ENCODE results near the gene TOR1A.

The TOR1A gene

GRCh38 chr9:129814432-129815223 lies 9.3 kb downstream of the TOR1A start:
- Histone ChIP-seq H4K8ac (ENCODE audit: low read depth, low read length) (no peak overlapping the region), H2BK12ac (ENCODE audit: low read length) (no peak overlapping the region), H3K27me3 (ENCODE audit: control insufficient read depth in 3 of 3, insufficient read depth in 3 of 3, low read depth in 1 of 3, low read length in 3 of 3) (no peaks in the 10 kb centered on the region), H3K9ac (ENCODE audit: low read depth, low read length, poor library complexity) (no peak overlapping the region), H3K79me1 (ENCODE audit: low read depth, low read length) (peaks cover 5% of the 10 kb centered on the region), H2BK120ac (ENCODE audit: low read depth, low read length) (no peak overlapping the region), H3K14ac (ENCODE audit: low read length) (no peak overlapping the region), H4K91ac (ENCODE audit: low read depth, low read length, poor library complexity) (no peak overlapping the region), H3K36me3 (replicated peaks in 1 of 2; ENCODE audit: control insufficient read depth in 2 of 2, insufficient read depth in 2 of 2, low read length in 2 of 2) (peaks cover 44 to 92% of the 10 kb centered on the region in 2 donors), H3K4me2 (ENCODE audit: insufficient read depth, low read length, poor library complexity, severe bottlenecking) (no peak overlapping the region), H2BK15ac (ENCODE audit: low read length) (no peak overlapping the region), H3K4me1 (ENCODE audit: control insufficient read depth in 2 of 2, insufficient read depth in 1 of 2, low read depth in 1 of 2, low read length in 2 of 2) (no peaks in the 10 kb centered on the region), H3K23ac (ENCODE audit: low read depth, low read length, poor library complexity) (peak overlapping the region; percentile 9), H3K27ac (replicated peaks; ENCODE audit: low read length) (no peak overlapping the region), H3K4me3 (ENCODE audit: low read length in 2 of 2) (no peak overlapping the region), H2BK5ac (ENCODE audit: low read length) (no peak overlapping the region), H3K9me3 (replicated peaks in 1 of 2; ENCODE audit: control insufficient read depth in 2 of 2, insufficient read depth in 1 of 2, low read depth in 1 of 2, low read length in 2 of 2) (no peaks in the 10 kb centered on the region), H3K18ac (ENCODE audit: low read length) (no peak overlapping the region), H2AK5ac (ENCODE audit: low read depth, low read length) (no peak overlapping the region), H2AFZ (ENCODE audit: low read length) (no peak overlapping the region), H3K4ac (ENCODE audit: low read length) (no peak overlapping the region)
- WGBS, 2 donors (ENCODE audit: extremely low coverage in 2 of 2, insufficient read length in 2 of 2, insufficient replicate concordance in 1 of 2) = no CpG with 5 or more reads among the region's 17 CpGs
- no peak for DNase-seq (ENCODE audit: low spot score)

- WGBS, 2 donors (ENCODE audit: extremely low coverage in 2 of 2, insufficient read length in 2 of 2, insufficient replicate concordance in 1 of 2) = no CpG with 5 or more reads among the region's 9 CpGs
- H2BK5ac ChIP-seq (ENCODE audit: low read length) = no peak overlapping the region
- H3K14ac ChIP-seq (ENCODE audit: low read length) = no peak overlapping the region
- H3K18ac ChIP-seq (ENCODE audit: low read length) = no peak overlapping the region
- no peak overlapping the region for H4K8ac ChIP-seq (ENCODE audit: low read depth, low read length)
- H3K79me1 ChIP-seq (ENCODE audit: low read depth, low read length) = peaks cover 3% of the 10 kb centered on the region
- no peak overlapping the region for H2BK15ac ChIP-seq (ENCODE audit: low read length)
- H3K9me3 ChIP-seq (replicated peaks in 1 of 2; ENCODE audit: control insufficient read depth in 2 of 2, insufficient read depth in 1 of 2, low read depth in 1 of 2, low read length in 2 of 2) = no peaks in the 10 kb centered on the region
- H3K4ac ChIP-seq (ENCODE audit: low read length) = no peak overlapping the region
- no peak overlapping the region for H4K91ac ChIP-seq (ENCODE audit: low read depth, low read length, poor library complexity)
- no peak overlapping the region for H3K23ac ChIP-seq (ENCODE audit: low read depth, low read length, poor library complexity)
- no peak overlapping the region for H2AFZ ChIP-seq (ENCODE audit: low read length)
- no peak overlapping the region for H2BK12ac ChIP-seq (ENCODE audit: low read length)
- no peaks in the 10 kb centered on the region for H3K27me3 ChIP-seq (ENCODE audit: control insufficient read depth in 3 of 3, insufficient read depth in 3 of 3, low read depth in 1 of 3, low read length in 3 of 3)
- no peak overlapping the region for H3K4me2 ChIP-seq (ENCODE audit: insufficient read depth, low read length, poor library complexity, severe bottlenecking)
- no peak overlapping the region for H3K27ac ChIP-seq (replicated peaks; ENCODE audit: low read length)
- peaks cover 43 to 96% of the 10 kb centered on the region in 2 donors for H3K36me3 ChIP-seq (replicated peaks in 1 of 2; ENCODE audit: control insufficient read depth in 2 of 2, insufficient read depth in 2 of 2, low read length in 2 of 2)
- H2BK120ac ChIP-seq (ENCODE audit: low read depth, low read length) = no peak overlapping the region
- no peak overlapping the region for H3K4me3 ChIP-seq (ENCODE audit: low read length in 2 of 2)
- no peaks in the 10 kb centered on the region for H3K4me1 ChIP-seq (ENCODE audit: control insufficient read depth in 2 of 2, insufficient read depth in 1 of 2, low read depth in 1 of 2, low read length in 2 of 2)
- no peak for DNase-seq (ENCODE audit: low spot score)
- H2AK5ac ChIP-seq (ENCODE audit: low read depth, low read length) = no peak overlapping the region
- H3K9ac ChIP-seq (ENCODE audit: low read depth, low read length, poor library complexity) = no peak overlapping the region
Observed at GRCh38 chr9:129813661-129814060, 10.3 kb downstream of the TOR1A start.

- Histone ChIP-seq H3K18ac (ENCODE audit: low read length) (peak overlapping the region; percentile 29), H3K36me3 (replicated peaks in 1 of 2; ENCODE audit: control insufficient read depth in 2 of 2, insufficient read depth in 2 of 2, low read length in 2 of 2) (peaks cover 38 to 90% of the 10 kb centered on the region in 2 donors), H3K79me1 (ENCODE audit: low read depth, low read length) (peaks cover 3% of the 10 kb centered on the region), H3K27ac (replicated peaks; ENCODE audit: low read length) (no peak overlapping the region), H3K27me3 (ENCODE audit: control insufficient read depth in 3 of 3, insufficient read depth in 3 of 3, low read depth in 1 of 3, low read length in 3 of 3) (no peaks in the 10 kb centered on the region), H4K91ac (ENCODE audit: low read depth, low read length, poor library complexity) (peak overlapping the region; percentile 70), H2AFZ (ENCODE audit: low read length) (no peak overlapping the region), H3K4me1 (ENCODE audit: control insufficient read depth in 2 of 2, insufficient read depth in 1 of 2, low read depth in 1 of 2, low read length in 2 of 2) (no peaks in the 10 kb centered on the region), H2AK5ac (ENCODE audit: low read depth, low read length) (no peak overlapping the region), H3K4me3 (ENCODE audit: low read length in 2 of 2) (no peak overlapping the region), H3K4ac (ENCODE audit: low read length) (no peak overlapping the region), H3K4me2 (ENCODE audit: insufficient read depth, low read length, poor library complexity, severe bottlenecking) (no peak overlapping the region), H2BK120ac (ENCODE audit: low read depth, low read length) (no peak overlapping the region), H2BK5ac (ENCODE audit: low read length) (no peak overlapping the region), H2BK12ac (ENCODE audit: low read length) (no peak overlapping the region), H3K23ac (ENCODE audit: low read depth, low read length, poor library complexity) (peak overlapping the region; percentile 31), H3K14ac (ENCODE audit: low read length) (no peak overlapping the region), H3K9me3 (replicated peaks in 1 of 2; ENCODE audit: control insufficient read depth in 2 of 2, insufficient read depth in 1 of 2, low read depth in 1 of 2, low read length in 2 of 2) (no peaks in the 10 kb centered on the region), H2BK15ac (ENCODE audit: low read length) (no peak overlapping the region), H4K8ac (ENCODE audit: low read depth, low read length) (no peak overlapping the region), H3K9ac (ENCODE audit: low read depth, low read length, poor library complexity) (no peak overlapping the region)
- WGBS, 2 donors (ENCODE audit: extremely low coverage in 2 of 2, insufficient read length in 2 of 2, insufficient replicate concordance in 1 of 2) = no CpG with 5 or more reads among the region's 9 CpGs
- no peak for DNase-seq (ENCODE audit: low spot score)
Observed at GRCh38 chr9:129812385-129812784, 11.6 kb downstream of the TOR1A start.

GRCh38 chr9:129811967-129812363 lies 12.0 kb downstream of the TOR1A start:
- H3K18ac ChIP-seq (ENCODE audit: low read length) = no peak overlapping the region
- no peak overlapping the region for H2BK120ac ChIP-seq (ENCODE audit: low read depth, low read length)
- no peak overlapping the region for H3K4me2 ChIP-seq (ENCODE audit: insufficient read depth, low read length, poor library complexity, severe bottlenecking)
- no peaks in the 10 kb centered on the region for H3K27me3 ChIP-seq (ENCODE audit: control insufficient read depth in 3 of 3, insufficient read depth in 3 of 3, low read depth in 1 of 3, low read length in 3 of 3)
- H2BK5ac ChIP-seq (ENCODE audit: low read length) = no peak overlapping the region
- H3K4me3 ChIP-seq (ENCODE audit: low read length in 2 of 2) = no peak overlapping the region
- no peak overlapping the region for H3K23ac ChIP-seq (ENCODE audit: low read depth, low read length, poor library complexity)
- no CpG with 5 or more reads among the region's 6 CpGs for WGBS, 2 donors (ENCODE audit: extremely low coverage in 2 of 2, insufficient read length in 2 of 2, insufficient replicate concordance in 1 of 2)
- no peak overlapping the region for H2AK5ac ChIP-seq (ENCODE audit: low read depth, low read length)
- no peak overlapping the region for H2BK15ac ChIP-seq (ENCODE audit: low read length)
- H3K4me1 ChIP-seq (ENCODE audit: control insufficient read depth in 2 of 2, insufficient read depth in 1 of 2, low read depth in 1 of 2, low read length in 2 of 2) = no peaks in the 10 kb centered on the region
- H3K14ac ChIP-seq (ENCODE audit: low read length) = no peak overlapping the region
- H4K8ac ChIP-seq (ENCODE audit: low read depth, low read length) = no peak overlapping the region
- peaks cover 39 to 91% of the 10 kb centered on the region in 2 donors for H3K36me3 ChIP-seq (replicated peaks in 1 of 2; ENCODE audit: control insufficient read depth in 2 of 2, insufficient read depth in 2 of 2, low read length in 2 of 2)
- H3K4ac ChIP-seq (ENCODE audit: low read length) = no peak overlapping the region
- DNase-seq (ENCODE audit: low spot score) = no peak
- H4K91ac ChIP-seq (ENCODE audit: low read depth, low read length, poor library complexity) = no peak overlapping the region
- no peak overlapping the region for H2AFZ ChIP-seq (ENCODE audit: low read length)
- H3K27ac ChIP-seq (replicated peaks; ENCODE audit: low read length) = no peak overlapping the region
- H3K79me1 ChIP-seq (ENCODE audit: low read depth, low read length) = peaks cover 3% of the 10 kb centered on the region
- no peak overlapping the region for H3K9ac ChIP-seq (ENCODE audit: low read depth, low read length, poor library complexity)
- H3K9me3 ChIP-seq (replicated peaks in 1 of 2; ENCODE audit: control insufficient read depth in 2 of 2, insufficient read depth in 1 of 2, low read depth in 1 of 2, low read length in 2 of 2) = no peaks in the 10 kb centered on the region
- no peak overlapping the region for H2BK12ac ChIP-seq (ENCODE audit: low read length)

Measured in neuronal stem cell (in vitro differentiated cells).